GM10248 (cell line): Measurements from ENCODE around the gene MAN1C1.

Experiments used
- CTCF ChIA-PET: fragments of 300-600 bp; sonication (Branson Sonifier 250); formaldehyde crosslinking; extraction: SDS; loops from one replicate; lab custom pipeline; 2021; ENCODE audit warnings: antibody characterized with exemption; lab: Yijun Ruan, JAX
- POLR2A ChIA-PET: fragments of 350-650 bp; sonication (Branson Sonifier 250); formaldehyde crosslinking; extraction: SDS; loops from one replicate; lab custom pipeline; 2020; ENCODE audit warnings: antibody characterized with exemption; lab: Yijun Ruan, JAX
- DNase-seq: peaks from one replicate; pipeline ENCODE4 v3.0.0; 2012; ENCODE audit errors: extremely low spot score
- TF ChIP-seq, protein P1 (sequence below): IDR thresholded peaks from 2 replicates; pipeline ENCODE4 v1.5.1; 2012; ENCODE audit warnings: mild to moderate bottlenecking, low read depth; ENCODE audit errors: extremely low read depth, missing control alignments, control extremely low read depth

MAN1C1 gene

GRCh38 chr1:25651824-25652741, 35.5 kb downstream of the MAN1C1 start:
- TF ChIP-seq, protein P1, sequence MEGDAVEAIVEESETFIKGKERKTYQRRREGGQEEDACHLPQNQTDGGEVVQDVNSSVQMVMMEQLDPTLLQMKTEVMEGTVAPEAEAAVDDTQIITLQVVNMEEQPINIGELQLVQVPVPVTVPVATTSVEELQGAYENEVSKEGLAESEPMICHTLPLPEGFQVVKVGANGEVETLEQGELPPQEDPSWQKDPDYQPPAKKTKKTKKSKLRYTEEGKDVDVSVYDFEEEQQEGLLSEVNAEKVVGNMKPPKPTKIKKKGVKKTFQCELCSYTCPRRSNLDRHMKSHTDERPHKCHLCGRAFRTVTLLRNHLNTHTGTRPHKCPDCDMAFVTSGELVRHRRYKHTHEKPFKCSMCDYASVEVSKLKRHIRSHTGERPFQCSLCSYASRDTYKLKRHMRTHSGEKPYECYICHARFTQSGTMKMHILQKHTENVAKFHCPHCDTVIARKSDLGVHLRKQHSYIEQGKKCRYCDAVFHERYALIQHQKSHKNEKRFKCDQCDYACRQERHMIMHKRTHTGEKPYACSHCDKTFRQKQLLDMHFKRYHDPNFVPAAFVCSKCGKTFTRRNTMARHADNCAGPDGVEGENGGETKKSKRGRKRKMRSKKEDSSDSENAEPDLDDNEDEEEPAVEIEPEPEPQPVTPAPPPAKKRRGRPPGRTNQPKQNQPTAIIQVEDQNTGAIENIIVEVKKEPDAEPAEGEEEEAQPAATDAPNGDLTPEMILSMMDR = no peak
- CTCF ChIA-PET = interaction anchor here (1.6 kb wide), 1 partner anchor 28 kb away, joined by 4 read pairs; no protein-coding TSS in a partner anchor
- DNase-seq = no peak
- POLR2A ChIA-PET = no interaction called here

- no peak for DNase-seq
- POLR2A ChIA-PET = no interaction called here
- CTCF ChIA-PET = no interaction called here
- TF ChIP-seq, protein P1 = no peak
Observed at GRCh38 chr1:25653558-25653957, 37.0 kb downstream of the MAN1C1 start.

- CTCF ChIA-PET = no interaction called here
- TF ChIP-seq, protein P1 = no peak
Observed at GRCh38 chr1:25654109-25654660, 37.6 kb downstream of the MAN1C1 start.

DNA sequence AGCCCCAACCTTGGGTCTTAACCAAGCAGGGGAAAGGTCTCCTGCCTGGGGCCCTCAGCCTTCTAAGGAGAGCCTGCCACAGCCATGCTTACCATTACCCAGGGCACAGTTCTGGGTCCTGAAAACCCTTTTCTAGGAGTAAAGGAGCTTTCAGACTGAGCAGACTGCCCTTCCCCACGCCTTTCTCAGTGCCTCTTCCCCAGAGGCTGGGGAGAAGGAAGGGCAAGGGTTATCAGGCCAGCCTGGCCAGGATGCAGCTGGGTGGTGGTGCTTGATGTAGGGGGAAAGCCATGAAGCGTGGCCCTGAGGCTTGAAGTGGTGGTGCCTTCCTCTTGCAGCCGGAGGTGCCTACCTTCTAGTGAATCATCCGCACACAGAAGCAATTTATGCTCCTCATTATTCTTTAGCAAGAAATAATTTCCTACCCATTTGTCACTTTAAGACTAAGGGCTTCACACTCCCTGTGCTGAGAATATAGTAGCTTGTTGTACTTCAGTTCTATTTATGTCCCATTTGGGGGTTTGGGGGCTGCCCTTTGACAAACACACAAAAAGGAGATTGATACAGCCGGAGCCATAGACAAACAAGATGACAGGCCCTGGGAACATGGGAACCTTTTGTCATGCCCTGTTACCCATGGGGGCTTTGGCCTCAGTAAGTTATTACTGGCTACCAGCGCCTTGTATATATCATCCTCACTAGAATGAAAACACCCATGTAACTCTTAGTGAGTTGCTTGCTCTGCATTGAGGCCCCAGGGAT, 40.7 kb downstream of the MAN1C1 start:
- POLR2A ChIA-PET = no interaction called here
- no peak for DNase-seq

More at GRCh38 chr1:25654109-25654660, 37.6 kb downstream of the MAN1C1 start:
- POLR2A ChIA-PET = no interaction called here
- DNase-seq = no peak

DNA sequence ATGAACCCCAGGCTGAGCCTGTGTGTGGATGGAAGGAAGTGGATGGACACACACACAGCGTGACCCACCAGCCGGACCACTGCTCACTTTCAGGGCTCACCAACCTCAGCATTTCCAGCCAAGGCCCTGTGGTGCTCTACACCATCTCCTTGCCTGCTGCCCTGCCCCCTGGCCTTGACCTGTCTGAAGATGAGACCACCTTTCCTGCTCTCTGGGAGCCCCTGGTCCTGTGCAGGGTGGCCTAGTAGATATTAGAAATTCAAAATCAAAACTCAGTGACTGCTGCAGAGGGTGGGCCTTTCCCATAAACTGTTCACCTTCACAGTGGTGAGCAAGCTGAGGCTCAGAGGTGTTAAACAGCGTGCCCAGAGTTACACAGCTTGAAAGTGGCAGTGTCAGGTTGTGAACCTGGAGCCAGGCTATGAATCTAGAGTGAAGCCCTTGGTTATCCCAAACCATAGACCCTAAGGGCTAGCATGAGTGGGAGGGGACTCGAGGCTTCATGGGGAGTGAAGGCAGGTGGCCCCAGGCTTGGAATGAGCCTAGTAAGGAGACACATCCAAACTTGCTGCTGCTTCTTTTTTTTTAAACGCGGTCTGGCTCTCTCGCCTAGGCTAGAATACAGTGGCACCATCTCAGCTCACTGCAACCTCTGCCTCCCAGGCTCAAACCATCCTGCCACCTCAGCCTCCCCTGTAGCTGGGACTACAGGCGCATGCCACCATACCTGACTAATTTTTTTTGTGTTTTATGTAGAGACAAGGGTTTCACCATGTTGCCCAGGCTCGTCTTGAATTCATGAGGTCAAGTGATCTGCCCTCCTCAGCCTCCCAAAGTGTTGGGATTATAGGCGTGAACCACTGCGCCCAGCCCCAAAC, 41.5 kb downstream of the MAN1C1 start:
- ChIA-PET CTCF (interaction anchor here (1.5 kb wide), 1 partner anchor 16 kb away, joined by 3 read pairs; no protein-coding TSS in a partner anchor), POLR2A (no interaction called here)
- DNase-seq = no peak
- TF ChIP-seq, protein P1 = no peak

More for the DNA sequence above, 40.7 kb downstream of the MAN1C1 start:
- TF ChIP-seq, protein P1 = no peak
- CTCF ChIA-PET = interaction anchor here (1.5 kb wide), 1 partner anchor 15 kb away, joined by 3 read pairs; no protein-coding TSS in a partner anchor
